ENCODE measurements around the gene MT1F.
A peak's percentile ranks its signal among the peaks of the same experiment; 100 is the strongest.

The MT1F gene

GRCh38 chr16:56625943-56626654, 31.7 kb upstream of the MT1F start:
- peak; percentile 43 for DNase-seq (ENCODE audit: low spot score)

- DNase-seq (ENCODE audit: low spot score) = no peak
Observed at GRCh38 chr16:56626685-56627084, 31.1 kb upstream of the MT1F start.

GRCh38 chr16:56628486-56629350, 29.0 kb upstream of the MT1F start:
- DNase-seq (ENCODE audit: low spot score) = no peak

GRCh38 chr16:56629531-56629930, 28.2 kb upstream of the MT1F start:
- no peak for DNase-seq (ENCODE audit: low spot score)

DNA sequence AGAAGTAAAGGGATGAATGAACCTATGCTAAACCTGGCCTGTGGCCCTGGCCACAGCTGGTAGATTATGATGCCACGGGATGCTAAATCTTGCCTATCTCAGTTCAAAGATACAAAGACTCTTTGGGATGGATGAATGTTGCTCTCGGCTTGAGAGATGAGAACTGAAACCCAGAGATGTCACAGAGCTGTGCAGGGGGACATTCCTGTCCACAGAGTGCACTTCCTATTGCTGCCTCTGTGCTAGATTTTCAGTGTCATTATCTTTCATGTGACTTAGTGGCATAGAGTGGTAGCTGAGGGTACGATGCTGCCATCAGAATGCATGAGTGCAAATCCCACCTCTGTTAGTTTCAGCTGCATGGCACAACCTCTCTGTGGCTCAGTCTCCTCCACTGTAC, 27.6 kb upstream of the MT1F start:
- no peak for DNase-seq (ENCODE audit: low spot score)

DNA sequence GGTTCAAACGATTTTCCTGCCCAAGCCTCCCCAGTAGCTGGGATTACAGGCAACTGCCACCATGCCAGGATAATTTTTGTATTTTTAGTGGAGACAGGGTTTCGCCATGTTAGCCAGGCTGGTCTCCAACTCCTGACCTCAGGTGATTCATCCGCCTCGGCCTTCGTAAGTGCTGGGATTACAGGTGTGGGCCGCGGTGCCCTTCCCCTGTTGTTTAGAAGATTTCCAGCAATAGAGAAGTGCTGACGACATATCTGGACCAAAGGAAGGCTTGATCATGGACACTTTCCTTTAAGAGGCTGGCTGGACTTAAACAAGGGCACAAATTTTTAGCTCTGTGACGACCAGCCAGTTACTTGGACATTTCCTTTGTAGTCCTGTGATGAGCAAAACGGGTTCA, 26.6 kb upstream of the MT1F start:
- DNase-seq (ENCODE audit: low spot score) = no peak

GRCh38 chr16:56631832-56632155, 26.0 kb upstream of the MT1F start:
- no peak for DNase-seq (ENCODE audit: low spot score)

DNA sequence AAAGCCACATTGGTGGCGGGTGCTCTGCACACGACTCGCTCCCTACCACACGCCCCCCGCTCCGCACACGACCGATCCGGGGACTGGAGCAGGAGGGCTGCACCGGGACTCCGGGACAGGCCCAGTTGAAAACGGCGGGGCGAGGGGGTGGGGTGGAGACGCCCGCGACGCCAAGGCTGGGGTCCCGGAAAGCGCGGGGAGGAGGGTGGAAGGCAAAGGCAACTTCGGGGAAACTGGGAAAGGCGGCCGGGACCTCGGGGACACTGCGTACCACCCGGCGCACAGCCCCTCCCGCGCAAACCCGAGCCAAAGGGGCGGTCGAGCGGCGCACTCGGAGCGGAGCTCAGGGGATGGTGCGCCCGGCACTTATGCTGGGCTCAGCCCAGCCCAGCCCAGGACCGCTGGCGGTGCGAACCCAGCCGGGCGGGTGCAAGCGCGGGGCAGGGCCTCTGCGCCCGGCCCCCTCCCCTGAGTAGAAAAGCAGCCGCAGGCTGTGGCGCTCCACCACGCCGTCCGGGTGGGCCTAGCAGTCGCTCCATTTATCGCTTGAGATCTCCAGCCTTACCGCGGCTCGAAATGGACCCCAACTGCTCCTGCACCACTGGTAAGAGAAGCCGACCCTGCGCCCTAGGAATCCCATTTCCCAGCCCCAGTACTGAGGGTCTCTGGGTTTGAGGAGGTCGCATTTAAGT, 25.5 kb upstream of the MT1F start, which contains the start of gene MT1M:
Gene MT1M, plus strand, starts transcription at position 504 of the 692 bp plus-strand sequence. Its CDS starts 73 bp downstream, at position 577.
- DNase-seq (ENCODE audit: low spot score) = no peak

DNA sequence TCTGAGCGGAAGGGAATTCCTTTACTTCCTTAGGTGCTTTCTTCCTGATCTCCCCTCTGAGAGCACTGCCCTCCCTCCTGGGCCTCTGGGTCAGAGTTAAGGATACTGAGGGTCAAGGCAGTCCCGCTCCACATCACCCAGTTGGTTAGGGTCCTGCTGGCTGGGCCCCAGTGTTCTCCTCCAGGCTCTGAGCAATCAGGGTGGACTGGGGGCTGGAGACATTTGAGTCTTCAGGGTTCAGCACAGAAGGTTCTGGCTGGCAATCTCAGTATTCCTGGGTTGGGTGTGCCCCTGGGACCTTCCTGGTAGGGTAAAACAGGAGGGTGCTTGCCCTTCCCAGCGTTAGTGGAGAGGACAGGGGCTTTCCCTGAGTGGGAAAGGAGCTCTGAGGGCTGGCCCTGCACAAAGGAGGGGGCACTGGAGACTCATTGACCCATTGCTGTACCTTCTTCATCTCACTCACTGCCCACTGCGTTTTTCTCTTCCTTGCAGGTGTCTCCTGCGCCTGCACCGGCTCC, 24.9 kb upstream of the MT1F start:
- no peak for DNase-seq (ENCODE audit: low spot score)

DNA sequence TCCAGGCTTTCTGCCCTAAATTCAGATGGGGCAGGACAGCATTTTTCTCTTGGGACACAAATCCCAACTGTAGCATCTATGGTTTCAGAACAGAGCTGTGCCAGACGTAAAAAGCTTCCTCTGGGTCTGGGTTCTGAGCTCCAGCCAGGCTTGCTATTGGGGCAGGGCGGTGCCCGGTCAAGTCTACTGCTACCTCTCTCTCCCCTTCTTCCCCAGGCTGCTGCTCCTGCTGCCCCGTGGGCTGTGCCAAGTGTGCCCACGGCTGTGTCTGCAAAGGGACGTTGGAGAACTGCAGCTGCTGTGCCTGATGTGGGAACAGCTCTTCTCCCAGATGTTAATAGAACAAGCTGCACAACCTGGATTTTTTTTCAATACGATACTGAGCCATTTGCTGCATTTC, 24.2 kb upstream of the MT1F start:
- DNase-seq (ENCODE audit: low spot score) = no peak

GRCh38 chr16:56634715-56635440, 22.9 kb upstream of the MT1F start:
- no peak for DNase-seq (ENCODE audit: low spot score)

- no peak for DNase-seq (ENCODE audit: low spot score)
Observed at GRCh38 chr16:56635441-56635967, 22.3 kb upstream of the MT1F start.

DNA sequence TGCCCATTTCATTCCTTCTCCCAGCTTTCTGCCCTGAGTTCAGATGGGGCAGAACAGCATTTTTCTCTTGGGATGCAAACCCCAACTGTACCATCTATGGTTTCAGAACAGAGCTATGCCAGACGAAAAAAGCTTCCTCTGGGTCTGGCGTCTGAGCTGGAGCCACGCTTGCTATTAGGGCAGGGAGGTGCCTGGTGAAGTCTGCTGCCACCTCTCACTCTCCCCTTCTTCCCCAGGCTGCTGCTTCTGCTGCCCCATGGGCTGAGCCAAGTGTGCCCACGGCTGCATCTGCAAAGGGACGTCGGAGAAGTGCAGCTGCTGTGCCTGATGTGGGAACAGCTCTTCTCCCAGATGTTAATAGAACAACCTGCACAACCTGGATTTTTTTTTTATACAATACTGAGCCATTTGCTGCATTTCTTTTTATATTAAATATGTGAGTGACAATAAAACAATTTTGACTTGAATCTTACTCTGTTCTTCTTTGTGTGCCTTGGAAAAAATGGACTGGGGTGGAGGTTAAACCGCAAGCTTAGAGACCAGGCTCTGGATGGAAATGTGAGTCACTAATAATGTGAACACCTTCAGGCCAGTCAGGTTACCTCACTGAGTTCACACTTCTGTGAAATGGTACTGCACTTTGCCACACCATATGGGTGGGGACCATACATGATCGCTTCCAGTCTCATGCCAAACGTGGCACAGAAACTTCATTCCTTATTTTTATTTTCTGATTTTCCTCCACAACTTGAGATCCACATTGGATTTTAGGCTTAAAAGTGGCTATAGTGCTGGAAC, 20.9 kb upstream of the MT1F start:
- DNase-seq (ENCODE audit: low spot score) = peak; percentile 52

GRCh38 chr16:56637814-56638750, 19.7 kb upstream of the MT1F start, which contains the start of gene MT1A:
MT1A (plus strand) TSS chr16:56638666; CDS start chr16:56638739, 73 bp downstream.
- DNase-seq (ENCODE audit: low spot score) = peak; percentile 24

DNA sequence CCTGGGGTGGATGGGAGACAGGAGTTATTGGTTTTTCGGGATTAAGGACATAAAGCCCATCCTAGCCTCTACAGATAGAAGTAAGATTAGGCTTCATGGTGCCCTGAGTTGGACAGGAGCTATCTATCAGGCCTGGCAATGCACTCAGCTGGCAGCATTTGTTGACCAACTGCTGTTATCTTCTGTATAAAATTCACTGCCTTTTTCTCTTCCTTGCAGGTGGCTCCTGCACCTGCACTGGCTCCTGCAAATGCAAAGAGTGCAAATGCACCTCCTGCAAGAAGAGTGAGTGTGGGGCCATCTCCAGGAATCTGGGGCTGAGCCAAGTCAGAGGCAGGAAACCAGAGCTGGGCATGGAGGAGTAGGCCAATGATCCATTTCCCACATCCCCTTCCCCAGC, 18.7 kb upstream of the MT1F start:
- no peak for DNase-seq (ENCODE audit: low spot score)

- no peak for DNase-seq (ENCODE audit: low spot score)
Observed at GRCh38 chr16:56640076-56640475, 17.7 kb upstream of the MT1F start.

GRCh38 chr16:56641166-56641565, 16.6 kb upstream of the MT1F start:
- no peak for DNase-seq (ENCODE audit: low spot score)

DNA sequence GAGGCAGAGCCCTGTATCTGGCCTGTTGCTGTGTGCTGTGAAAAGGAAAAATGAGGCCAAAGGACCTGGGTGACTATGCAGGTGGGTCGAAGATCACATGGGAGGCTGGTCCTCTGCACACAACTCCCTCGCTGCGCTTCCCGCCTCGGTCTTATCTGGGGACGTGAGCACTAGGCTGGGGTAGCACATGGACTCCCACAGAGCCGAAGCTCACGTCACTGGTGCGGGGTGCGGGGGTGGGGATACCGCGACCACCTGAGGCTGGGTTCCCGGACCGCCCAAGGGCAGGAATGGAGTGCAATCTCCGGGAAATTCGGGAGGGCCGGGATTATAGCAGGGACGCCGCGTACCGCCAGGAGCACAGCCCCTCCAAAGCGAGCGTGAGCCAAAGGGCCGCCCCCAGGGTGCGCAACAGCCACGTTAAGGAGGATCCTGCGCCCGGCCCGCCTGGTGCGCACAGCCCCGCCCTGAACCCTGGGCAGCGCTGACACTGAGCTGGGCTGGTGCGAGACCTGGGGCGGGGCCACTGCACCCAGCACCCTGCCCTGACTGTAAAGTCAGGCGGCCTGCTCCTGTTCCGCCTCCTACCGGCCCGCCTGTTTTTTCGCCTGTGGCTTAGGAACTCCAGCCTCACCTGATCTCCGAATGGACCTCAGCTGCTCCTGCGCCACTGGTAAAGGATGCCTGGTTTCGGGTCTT, 14.5 kb upstream of the MT1F start:
- peak; percentile 54 for DNase-seq (ENCODE audit: low spot score)

DNA sequence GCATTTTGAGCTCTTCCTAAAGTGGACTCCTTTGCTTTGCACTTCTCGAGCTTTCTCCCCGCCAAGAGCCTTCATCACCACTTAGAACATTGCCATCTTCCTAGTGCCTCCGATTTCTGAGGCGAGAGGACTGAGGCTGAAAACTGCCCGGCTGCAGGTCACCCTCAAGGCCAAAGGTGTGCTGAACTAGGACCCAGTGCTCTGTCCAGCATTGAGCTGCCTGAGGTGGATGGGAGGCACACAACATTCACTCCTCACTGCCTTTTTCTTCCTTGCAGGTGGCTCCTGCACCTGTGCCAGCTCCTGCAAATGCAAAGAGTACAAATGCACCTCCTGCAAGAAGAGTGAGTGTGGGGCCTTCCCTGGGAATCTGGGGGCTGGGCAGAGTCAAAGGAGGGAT, 13.9 kb upstream of the MT1F start:
- DNase-seq (ENCODE audit: low spot score) = no peak
